HL-60 (cell line): ENCODE measurements around the gene GUCY1A1.

Source experiments
- DNase-seq, 2 experiments: peaks; one replicate each; pipeline ENCODE4 v3.0.0-alpha.2; 2010 to 2020; ENCODE audit warnings: low read depth in 1 of 2, low spot score in 1 of 2
- H3K27ac ChIP-seq: fragments of 250-450 bp; sonication (Bioruptor Pico); replicated peaks from 2 replicates; pipeline ENCODE4 v1.5.1; 2020; ENCODE audit warnings: mild to moderate bottlenecking, moderate library complexity
- H3K27me3 ChIP-seq: fragments of 250-450 bp; sonication (Bioruptor Pico); 2 replicates; pipeline ENCODE4 v1.5.1; 2021; ENCODE audit warnings: mild to moderate bottlenecking, moderate library complexity; ENCODE audit not compliant: insufficient read depth, poor library complexity, severe bottlenecking
- H3K4me3 ChIP-seq: replicated peaks from 2 replicates; pipeline ENCODE4 v1.5.1; 2011; ENCODE audit warnings: mild to moderate bottlenecking, control low read depth, low read length; ENCODE audit not compliant: insufficient read depth
- GABPA ChIP-seq: IDR thresholded peaks from 2 replicates; pipeline ENCODE4 v1.6.1; 2012; ENCODE audit warnings: low read depth
- POLR2AphosphoS5 ChIP-seq: IDR thresholded peaks from 2 replicates; pipeline ENCODE4 v1.6.1; 2012; ENCODE audit warnings: low read depth
- REST ChIP-seq: IDR thresholded peaks from 2 replicates; pipeline ENCODE4 v1.6.1; 2012; ENCODE audit warnings: low read depth; ENCODE audit not compliant: insufficient replicate concordance
- SPI1 ChIP-seq: IDR thresholded peaks from 2 replicates; pipeline ENCODE4 v1.6.1; 2012; ENCODE audit warnings: low read depth, mild to moderate bottlenecking, borderline replicate concordance
- TF ChIP-seq, protein P1 (sequence below): IDR thresholded peaks from one replicate; pipeline ENCODE4 v1.5.1; 2011; ENCODE audit warnings: low read length, control low read depth, inconsistent platforms; ENCODE audit not compliant: insufficient read depth

The GUCY1A1 gene

GRCh38 chr4:155742310-155743015 lies 75.8 kb downstream of the GUCY1A1 start:
- H3K4me3 ChIP-seq: no peak overlapping the region
- no peak overlapping the region for H3K27ac ChIP-seq
- no peak for DNase-seq
- TF ChIP-seq GABPA (no peak), SPI1 (no peak), REST (no peak), POLR2AphosphoS5 (no peak)
- TF ChIP-seq, protein P1, sequence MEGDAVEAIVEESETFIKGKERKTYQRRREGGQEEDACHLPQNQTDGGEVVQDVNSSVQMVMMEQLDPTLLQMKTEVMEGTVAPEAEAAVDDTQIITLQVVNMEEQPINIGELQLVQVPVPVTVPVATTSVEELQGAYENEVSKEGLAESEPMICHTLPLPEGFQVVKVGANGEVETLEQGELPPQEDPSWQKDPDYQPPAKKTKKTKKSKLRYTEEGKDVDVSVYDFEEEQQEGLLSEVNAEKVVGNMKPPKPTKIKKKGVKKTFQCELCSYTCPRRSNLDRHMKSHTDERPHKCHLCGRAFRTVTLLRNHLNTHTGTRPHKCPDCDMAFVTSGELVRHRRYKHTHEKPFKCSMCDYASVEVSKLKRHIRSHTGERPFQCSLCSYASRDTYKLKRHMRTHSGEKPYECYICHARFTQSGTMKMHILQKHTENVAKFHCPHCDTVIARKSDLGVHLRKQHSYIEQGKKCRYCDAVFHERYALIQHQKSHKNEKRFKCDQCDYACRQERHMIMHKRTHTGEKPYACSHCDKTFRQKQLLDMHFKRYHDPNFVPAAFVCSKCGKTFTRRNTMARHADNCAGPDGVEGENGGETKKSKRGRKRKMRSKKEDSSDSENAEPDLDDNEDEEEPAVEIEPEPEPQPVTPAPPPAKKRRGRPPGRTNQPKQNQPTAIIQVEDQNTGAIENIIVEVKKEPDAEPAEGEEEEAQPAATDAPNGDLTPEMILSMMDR: no peak
- H3K27me3 ChIP-seq: no peaks in the 10 kb centered on the region

- no peak for TF ChIP-seq GABPA
- H3K4me3 ChIP-seq: no peak overlapping the region
These were observed 79.3 kb downstream of the GUCY1A1 start for GRCh38 chr4:155745984-155746383.

DNA sequence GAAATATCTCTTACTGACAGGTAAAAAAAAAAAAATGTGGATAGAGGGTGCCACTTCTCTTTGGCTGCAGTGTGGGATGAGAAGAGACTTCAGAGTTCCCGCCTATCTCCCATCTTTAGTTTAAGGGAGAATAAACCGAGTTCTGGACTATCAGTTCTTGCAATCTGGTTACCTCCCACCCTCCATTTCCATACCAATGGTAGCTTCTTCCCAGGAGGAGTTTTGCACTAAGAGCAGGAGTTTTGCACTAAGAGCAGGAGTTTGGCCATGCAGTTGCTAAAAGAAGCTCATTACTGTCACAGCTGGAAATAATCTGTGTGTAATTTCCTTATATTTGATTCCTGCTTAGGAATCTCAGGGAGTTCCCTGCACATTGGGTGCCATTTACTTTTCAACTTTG lies 81.4 kb downstream of the GUCY1A1 start:
- Histone ChIP-seq H3K27me3 (no peaks in the 10 kb centered on the region), H3K27ac (no peak overlapping the region), H3K4me3 (no peak overlapping the region)
- TF ChIP-seq, protein P1: no peak
- TF ChIP-seq REST: no peak
- TF ChIP-seq GABPA: no peak
- no peak for TF ChIP-seq SPI1
- no peak for TF ChIP-seq POLR2AphosphoS5
- no peak for DNase-seq

More at GRCh38 chr4:155745984-155746383, 79.3 kb downstream of the GUCY1A1 start:
- Histone ChIP-seq H3K27ac (no peak overlapping the region), H3K27me3 (no peaks in the 10 kb centered on the region)
- no peak for DNase-seq

GRCh38 chr4:155749041-155749440 lies 82.4 kb downstream of the GUCY1A1 start:
- TF ChIP-seq REST: no peak
- no peak for TF ChIP-seq SPI1
- TF ChIP-seq, protein P1: no peak
- TF ChIP-seq POLR2AphosphoS5: no peak
- no peak for TF ChIP-seq GABPA
- Histone ChIP-seq H3K4me3 (no peak overlapping the region), H3K27ac (no peak overlapping the region), H3K27me3 (no peaks in the 10 kb centered on the region)
- DNase-seq: no peak
